HCEC 1CT (cell line): ENCODE results near the gene SGMS1.
A peak's percentile ranks its signal among the peaks of the same experiment; 100 is the strongest.
"Not testable (repeated sequence)": the region's sequence is repeated elsewhere in the genome, so short reads cannot be mapped to it uniquely, and the experiment has no call there.

ENCODE experiments used
- DNase-seq: peaks from one replicate; pipeline ENCODE4 v3.0.0-alpha.2; 2017

Gene SGMS1

GRCh38 chr10:50554376-50554994 lies 69.3 kb downstream of the SGMS1 start:
- no peak for DNase-seq

GRCh38 chr10:50552771-50553535 lies 70.8 kb downstream of the SGMS1 start:
- peak; percentile 61 for DNase-seq

GRCh38 chr10:50552308-50552707 lies 71.4 kb downstream of the SGMS1 start:
- DNase-seq: peak; percentile 86

GRCh38 chr10:50551894-50552293 lies 71.9 kb downstream of the SGMS1 start:
- DNase-seq: no peak

GRCh38 chr10:50550291-50550839 lies 73.4 kb downstream of the SGMS1 start:
- no peak for DNase-seq

- not testable (repeated sequence) for DNase-seq
Measured at GRCh38 chr10:50549186-50549585, 74.6 kb downstream of the SGMS1 start.

GRCh38 chr10:50548481-50548880 lies 75.3 kb downstream of the SGMS1 start:
- DNase-seq: not testable (repeated sequence)

GRCh38 chr10:50546287-50546686 lies 77.5 kb downstream of the SGMS1 start:
- not testable (repeated sequence) for DNase-seq

- no peak for DNase-seq
Measured at GRCh38 chr10:50545846-50546245, 77.9 kb downstream of the SGMS1 start.

GRCh38 chr10:50544857-50545429 lies 78.8 kb downstream of the SGMS1 start:
- no peak for DNase-seq

- no peak for DNase-seq
Measured at GRCh38 chr10:50544095-50544856, 79.5 kb downstream of the SGMS1 start.

GRCh38 chr10:50542871-50543270 lies 80.9 kb downstream of the SGMS1 start:
- DNase-seq: no peak

- no peak for DNase-seq
Measured at GRCh38 chr10:50541921-50542320, 81.8 kb downstream of the SGMS1 start.

GRCh38 chr10:50541317-50541716 lies 82.4 kb downstream of the SGMS1 start:
- no peak for DNase-seq

- DNase-seq: no peak
Measured at GRCh38 chr10:50540826-50541122, 83.0 kb downstream of the SGMS1 start.

GRCh38 chr10:50540069-50540825 lies 83.5 kb downstream of the SGMS1 start:
- DNase-seq: peak; percentile 60

GRCh38 chr10:50538555-50539398 lies 85.0 kb downstream of the SGMS1 start:
- no peak for DNase-seq

- DNase-seq: peak; percentile 47
Measured at GRCh38 chr10:50536617-50537240, 87.0 kb downstream of the SGMS1 start.

GRCh38 chr10:50534748-50535376 lies 88.9 kb downstream of the SGMS1 start:
- DNase-seq: peak; percentile 82

GRCh38 chr10:50533296-50533695 lies 90.5 kb downstream of the SGMS1 start:
- no peak for DNase-seq
